ENCODE results near the gene CCDC88B. TPM values are rescaled to one million over a fixed set of nuclear protein-coding genes. Genes with fewer than 3 reads are reported as not detected.

CCDC88B gene, protein sequence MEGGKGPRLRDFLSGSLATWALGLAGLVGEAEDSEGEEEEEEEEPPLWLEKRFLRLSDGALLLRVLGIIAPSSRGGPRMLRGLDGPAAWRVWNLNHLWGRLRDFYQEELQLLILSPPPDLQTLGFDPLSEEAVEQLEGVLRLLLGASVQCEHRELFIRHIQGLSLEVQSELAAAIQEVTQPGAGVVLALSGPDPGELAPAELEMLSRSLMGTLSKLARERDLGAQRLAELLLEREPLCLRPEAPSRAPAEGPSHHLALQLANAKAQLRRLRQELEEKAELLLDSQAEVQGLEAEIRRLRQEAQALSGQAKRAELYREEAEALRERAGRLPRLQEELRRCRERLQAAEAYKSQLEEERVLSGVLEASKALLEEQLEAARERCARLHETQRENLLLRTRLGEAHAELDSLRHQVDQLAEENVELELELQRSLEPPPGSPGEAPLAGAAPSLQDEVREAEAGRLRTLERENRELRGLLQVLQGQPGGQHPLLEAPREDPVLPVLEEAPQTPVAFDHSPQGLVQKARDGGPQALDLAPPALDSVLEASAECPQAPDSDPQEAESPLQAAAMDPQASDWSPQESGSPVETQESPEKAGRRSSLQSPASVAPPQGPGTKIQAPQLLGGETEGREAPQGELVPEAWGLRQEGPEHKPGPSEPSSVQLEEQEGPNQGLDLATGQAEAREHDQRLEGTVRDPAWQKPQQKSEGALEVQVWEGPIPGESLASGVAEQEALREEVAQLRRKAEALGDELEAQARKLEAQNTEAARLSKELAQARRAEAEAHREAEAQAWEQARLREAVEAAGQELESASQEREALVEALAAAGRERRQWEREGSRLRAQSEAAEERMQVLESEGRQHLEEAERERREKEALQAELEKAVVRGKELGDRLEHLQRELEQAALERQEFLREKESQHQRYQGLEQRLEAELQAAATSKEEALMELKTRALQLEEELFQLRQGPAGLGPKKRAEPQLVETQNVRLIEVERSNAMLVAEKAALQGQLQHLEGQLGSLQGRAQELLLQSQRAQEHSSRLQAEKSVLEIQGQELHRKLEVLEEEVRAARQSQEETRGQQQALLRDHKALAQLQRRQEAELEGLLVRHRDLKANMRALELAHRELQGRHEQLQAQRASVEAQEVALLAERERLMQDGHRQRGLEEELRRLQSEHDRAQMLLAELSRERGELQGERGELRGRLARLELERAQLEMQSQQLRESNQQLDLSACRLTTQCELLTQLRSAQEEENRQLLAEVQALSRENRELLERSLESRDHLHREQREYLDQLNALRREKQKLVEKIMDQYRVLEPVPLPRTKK (N-terminal part only)
- total RNA-seq (2022; extraction: Qiagen RNA extraction; ENCODE audit: low read depth) = 9.8 to 13.4 TPM (median 12.1 TPM) in 5 replicates

GRCh38 chr11:64339754-64340408, at the start of gene CCDC88B:
Gene CCDC88B (plus strand): TSS chr11:64340204. CDS start chr11:64340267, 63 bp downstream.

DNA sequence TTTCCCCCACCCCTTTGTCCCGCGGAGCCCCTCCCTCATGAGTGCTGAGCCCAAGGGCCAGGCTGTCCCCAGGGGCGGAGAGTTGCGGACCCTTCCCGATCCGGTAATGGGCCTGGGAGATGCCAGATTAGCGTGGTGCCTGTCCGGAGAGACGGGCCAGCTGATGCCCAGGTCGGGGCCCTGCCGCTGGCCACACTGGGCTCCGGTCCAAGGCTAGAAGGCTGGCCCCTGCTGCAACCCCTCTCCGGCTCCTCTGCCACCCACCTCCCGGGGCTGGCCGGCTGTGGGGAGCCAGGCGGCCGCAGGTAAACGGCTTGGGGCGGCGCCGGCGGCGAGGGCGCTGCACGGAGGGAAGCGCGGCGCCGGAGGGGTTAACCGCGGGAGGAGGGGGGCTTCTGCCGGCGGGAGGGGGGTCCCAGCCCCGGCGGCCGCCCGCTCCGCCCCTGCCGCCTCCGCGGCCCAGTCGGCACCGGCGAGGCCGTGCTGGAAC, 48.7 kb upstream of the CCDC88B start, which contains the start of gene KCNK4:
TSS of gene KCNK4 (plus strand) at position 41 of the 490 bp plus-strand sequence. CDS start 1,717 bp downstream, outside the sequence.

DNA sequence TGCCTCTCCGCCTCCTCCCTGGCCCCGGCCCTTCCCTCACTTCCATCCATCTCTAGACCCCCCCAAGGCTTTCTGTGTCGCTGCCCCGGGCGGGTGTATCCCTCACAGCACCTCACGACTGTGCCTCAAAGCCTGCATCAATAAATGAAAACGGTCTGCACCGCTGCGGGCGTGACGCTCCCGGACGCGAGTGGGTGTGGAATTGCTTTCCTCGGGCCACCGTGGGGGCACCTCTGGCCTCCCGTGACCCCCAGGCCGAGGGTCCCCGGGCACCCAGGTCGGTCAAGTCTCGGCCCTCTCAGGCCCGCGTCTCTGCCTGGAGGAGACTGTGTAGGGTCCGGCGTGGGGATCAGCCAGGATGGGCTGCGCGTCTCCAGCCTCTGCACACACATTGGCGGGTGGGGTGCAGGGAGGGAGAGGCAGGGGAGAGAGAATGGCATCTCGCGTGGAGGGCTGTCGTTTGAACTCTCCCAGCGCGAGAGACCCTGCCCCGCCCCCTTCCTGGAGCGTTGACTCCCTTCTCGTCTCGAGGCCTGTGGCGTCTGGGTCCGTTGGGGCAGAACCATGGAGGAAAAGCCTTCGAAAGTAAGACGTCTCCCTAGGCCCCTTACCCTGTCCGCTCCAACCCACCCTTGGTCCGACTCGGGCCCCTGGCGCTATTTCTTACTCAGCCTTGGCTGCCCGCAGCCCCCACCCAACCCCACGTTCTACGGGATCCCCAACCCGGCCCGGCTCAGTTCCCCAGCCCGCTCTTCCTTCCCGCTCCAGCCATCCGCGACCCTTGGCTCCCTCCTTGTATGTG, 40.0 kb upstream of the CCDC88B start, which contains the start of gene CATSPERZ:
TSS of gene CATSPERZ (plus strand) at position 512 of the 802 bp plus-strand sequence. CDS start at position 565, 53 bp downstream.

DNA sequence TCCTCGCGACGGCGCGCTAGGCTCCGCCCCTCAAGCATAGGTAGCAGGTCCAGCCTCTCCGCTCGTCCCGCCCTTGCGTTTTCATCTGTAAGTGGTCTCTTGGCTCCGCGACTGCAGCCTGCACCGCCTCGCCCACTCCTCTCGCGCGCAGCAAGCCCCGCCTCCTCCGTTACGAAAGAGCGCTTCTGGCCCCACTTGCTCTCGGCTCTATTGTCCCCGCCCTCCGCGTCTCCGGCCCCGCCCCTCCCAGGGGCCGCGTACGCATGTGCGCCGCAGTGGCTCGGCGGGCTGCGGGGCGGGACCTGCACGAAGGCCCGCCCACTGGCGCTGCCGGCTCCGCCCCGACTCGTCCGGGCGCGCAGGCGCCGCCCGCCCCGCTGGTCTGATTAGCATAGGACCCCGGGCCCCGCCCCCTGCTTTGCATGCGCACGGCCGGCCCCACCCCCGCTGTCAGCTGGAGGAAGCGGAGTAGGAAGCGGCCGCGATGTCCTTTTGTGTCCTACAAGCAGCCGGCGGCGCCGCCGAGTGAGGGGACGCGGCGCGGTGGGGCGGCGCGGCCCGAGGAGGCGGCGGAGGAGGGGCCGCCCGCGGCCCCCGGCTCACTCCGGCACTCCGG, 34.8 kb upstream of the CCDC88B start, which contains the start of gene ESRRA:
TSS of gene ESRRA (plus strand) at position 450 of the 616 bp plus-strand sequence. CDS start 1,656 bp downstream, outside the sequence.

DNA sequence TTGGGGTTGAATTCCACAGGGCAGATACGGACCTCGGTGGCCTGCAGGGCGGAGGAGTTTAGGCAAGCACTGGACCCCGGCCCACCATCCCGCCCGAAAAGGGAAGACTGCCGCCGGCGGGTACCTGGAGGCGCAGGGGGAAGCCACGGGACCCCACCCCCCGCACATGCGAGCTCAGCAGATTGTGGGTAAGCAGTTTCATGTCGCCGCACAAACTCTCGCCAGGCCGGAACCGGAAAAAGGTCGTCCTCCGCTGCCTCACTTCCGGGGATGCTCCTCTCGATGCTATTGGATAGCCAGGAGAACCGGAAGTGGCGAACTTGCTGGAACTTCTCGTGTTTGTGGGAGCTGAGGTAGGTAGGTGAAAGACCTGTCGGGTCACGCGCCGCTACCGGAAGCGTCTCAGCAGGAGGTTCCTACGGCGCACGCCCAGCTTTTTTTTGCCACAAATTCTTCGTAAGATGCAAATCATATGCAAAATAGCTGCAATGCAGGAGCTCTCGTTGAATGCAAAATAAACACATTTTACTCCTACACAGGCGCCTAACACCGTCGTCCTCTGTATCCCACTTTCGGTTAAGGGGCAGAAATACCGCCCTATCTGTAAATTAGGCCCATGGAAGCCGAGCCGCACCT, 22.6 kb upstream of the CCDC88B start, which contains the start of gene TRMT112:
TSS of gene TRMT112 (minus strand) at position 235 of the 636 bp plus-strand sequence. CDS start at position 202, 33 bp downstream.

DNA sequence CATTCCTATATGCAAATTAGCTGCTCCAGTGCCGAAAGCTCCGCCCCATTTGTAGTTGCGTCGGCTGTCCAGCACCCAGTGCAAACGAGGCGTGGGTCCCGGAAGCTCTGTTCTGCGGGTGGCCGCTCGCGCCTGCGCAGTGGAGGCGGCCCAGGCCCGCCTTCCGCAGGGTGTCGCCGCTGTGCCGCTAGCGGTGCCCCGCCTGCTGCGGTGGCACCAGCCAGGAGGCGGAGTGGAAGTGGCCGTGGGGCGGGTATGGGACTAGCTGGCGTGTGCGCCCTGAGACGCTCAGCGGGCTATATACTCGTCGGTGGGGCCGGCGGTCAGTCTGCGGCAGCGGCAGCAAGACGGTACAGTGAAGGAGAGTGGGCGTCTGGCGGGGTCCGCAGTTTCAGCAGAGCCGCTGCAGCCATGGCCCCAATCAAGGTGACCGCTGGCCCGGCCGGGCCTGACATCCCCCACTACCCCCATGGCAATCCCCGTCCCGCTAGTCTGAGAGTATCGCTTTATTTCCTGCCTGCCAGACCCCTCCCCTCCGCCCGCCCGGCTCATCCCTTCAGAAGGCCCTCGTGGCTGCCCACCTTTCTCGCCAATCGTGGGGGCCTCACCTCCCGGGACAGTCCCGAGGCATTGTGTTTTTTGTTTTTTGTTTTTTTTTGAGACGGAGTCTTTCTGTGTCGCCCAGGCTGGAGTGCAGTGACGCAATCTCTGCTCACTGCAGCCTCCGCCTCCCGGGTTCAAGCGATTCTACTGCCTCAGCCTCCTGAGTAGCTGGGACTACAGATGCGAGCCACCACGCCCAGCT, 21.8 kb upstream of the CCDC88B start, which contains the start of gene PRDX5:
TSS of gene PRDX5 (plus strand) at position 161 of the 805 bp plus-strand sequence. CDS start at position 256, 95 bp downstream.

DNA sequence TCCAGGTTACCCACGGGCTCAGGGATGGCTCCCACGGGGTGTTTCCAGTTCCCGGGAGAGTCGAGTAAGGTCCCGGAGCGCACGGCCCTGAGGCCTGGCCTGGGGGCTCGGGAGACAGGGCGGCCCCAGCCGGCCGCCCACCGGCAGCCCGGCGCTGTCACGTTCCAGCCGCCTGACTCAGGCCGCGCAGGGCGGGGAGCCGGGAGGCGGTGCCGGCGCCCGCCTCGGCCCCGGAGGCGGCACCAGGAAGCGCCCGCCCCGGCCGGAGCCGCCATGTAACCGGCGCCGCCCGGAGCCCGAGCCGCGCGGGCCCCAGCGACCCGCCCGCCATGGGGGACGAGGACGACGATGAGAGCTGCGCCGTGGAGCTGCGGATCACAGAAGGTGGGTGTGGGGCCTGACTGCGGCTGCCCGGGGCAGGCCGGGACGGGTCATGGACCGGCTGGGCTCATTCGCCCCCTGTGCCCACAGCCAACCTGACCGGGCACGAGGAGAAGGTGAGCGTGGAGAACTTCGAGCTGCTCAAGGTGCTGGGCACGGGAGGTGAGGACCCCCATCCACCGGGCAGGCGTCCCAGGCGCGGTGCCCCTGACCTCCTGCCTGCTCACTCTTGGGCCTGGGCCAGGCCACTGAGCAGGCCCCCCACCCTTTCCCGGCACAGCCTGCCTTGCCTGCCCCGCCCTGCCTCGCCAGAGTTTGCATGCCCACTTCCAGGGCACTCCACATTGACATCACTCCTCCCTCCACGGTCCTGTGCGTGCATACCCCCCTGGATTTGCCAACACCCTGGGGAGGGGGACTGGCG, 19.1 kb downstream of the CCDC88B start, which contains the start of gene RPS6KA4:
TSS of gene RPS6KA4 (plus strand) at position 256 of the 805 bp plus-strand sequence. CDS start at position 330, 74 bp downstream.

Other genes with a start within 250 kb of the CCDC88B start
- 8.8 to 17.0 TPM (median 12.8 TPM) in 5 replicates for gene MACROD1, start 174.1 kb upstream of the CCDC88B start, total RNA-seq (2022; extraction: Qiagen RNA extraction; ENCODE audit: low read depth)
- 234 to 268 TPM (median 258 TPM) in 5 replicates for gene STIP1, start 154.0 kb upstream of the CCDC88B start, total RNA-seq (2022; extraction: Qiagen RNA extraction; ENCODE audit: low read depth)
- 1.0 to 3.1 TPM (median 1.7 TPM) in 5 replicates for gene FERMT3, start 133.5 kb upstream of the CCDC88B start, total RNA-seq (2022; extraction: Qiagen RNA extraction; ENCODE audit: low read depth)
- 16.8 to 27.5 TPM (median 24.3 TPM) in 5 replicates for gene TRPT1, start 114.0 kb upstream of the CCDC88B start, total RNA-seq (2022; extraction: Qiagen RNA extraction; ENCODE audit: low read depth)
- gene NUDT22, start 113.9 kb upstream of the CCDC88B start, total RNA-seq (2022; extraction: Qiagen RNA extraction; ENCODE audit: low read depth) = 29.7 to 43.8 TPM (median 32.1 TPM) in 5 replicates
- 15.4 to 22.6 TPM (median 19.5 TPM) in 5 replicates for gene DNAJC4, start 109.7 kb upstream of the CCDC88B start, total RNA-seq (2022; extraction: Qiagen RNA extraction; ENCODE audit: low read depth)
- gene VEGFB, start 105.6 kb upstream of the CCDC88B start, total RNA-seq (2022; extraction: Qiagen RNA extraction; ENCODE audit: low read depth) = 35.4 to 59.8 TPM (median 51.1 TPM) in 5 replicates
- 128 to 139 TPM (median 132 TPM) in 5 replicates for gene FKBP2, start 99.1 kb upstream of the CCDC88B start, total RNA-seq (2022; extraction: Qiagen RNA extraction; ENCODE audit: low read depth)
- 237 to 395 TPM (median 394 TPM) in 5 replicates for gene PPP1R14B, start 93.3 kb upstream of the CCDC88B start, total RNA-seq (2022; extraction: Qiagen RNA extraction; ENCODE audit: low read depth)
- 14.4 to 21.5 TPM (median 18.8 TPM) in 5 replicates for gene PLCB3, start 88.7 kb upstream of the CCDC88B start, total RNA-seq (2022; extraction: Qiagen RNA extraction; ENCODE audit: low read depth)
- 78.0 to 107 TPM (median 94.9 TPM) in 5 replicates for gene BAD, start 55.5 kb upstream of the CCDC88B start, total RNA-seq (2022; extraction: Qiagen RNA extraction; ENCODE audit: low read depth)
- 28.5 to 53.9 TPM (median 46.0 TPM) in 5 replicates for gene GPR137, start 54.4 kb upstream of the CCDC88B start, total RNA-seq (2022; extraction: Qiagen RNA extraction; ENCODE audit: low read depth)
- 0.21 TPM in 1 of 5 replicates, not detected in the others for gene KCNK4, start 48.9 kb upstream of the CCDC88B start, total RNA-seq (2022; extraction: Qiagen RNA extraction; ENCODE audit: low read depth)
- gene CATSPERZ, start 39.8 kb upstream of the CCDC88B start, total RNA-seq (2022; extraction: Qiagen RNA extraction; ENCODE audit: low read depth) = 2.4 to 2.8 TPM (median 2.7 TPM) in 5 replicates
- 40.8 to 70.7 TPM (median 67.3 TPM) in 5 replicates for gene ESRRA, start 34.7 kb upstream of the CCDC88B start, total RNA-seq (2022; extraction: Qiagen RNA extraction; ENCODE audit: low read depth)
- gene TRMT112, start 22.6 kb upstream of the CCDC88B start, total RNA-seq (2022; extraction: Qiagen RNA extraction; ENCODE audit: low read depth) = 402 to 483 TPM (median 442 TPM) in 5 replicates
- 376 to 487 TPM (median 476 TPM) in 5 replicates for gene PRDX5, start 22.1 kb upstream of the CCDC88B start, total RNA-seq (2022; extraction: Qiagen RNA extraction; ENCODE audit: low read depth)
- 53.6 to 72.2 TPM (median 60.9 TPM) in 5 replicates for gene RPS6KA4, start 19.0 kb downstream of the CCDC88B start, total RNA-seq (2022; extraction: Qiagen RNA extraction; ENCODE audit: low read depth)
- 0.05 to 0.32 TPM (median 0.13 TPM) in 3 of 5 replicates, not detected in the others for gene SLC22A11, start 215.7 kb downstream of the CCDC88B start, total RNA-seq (2022; extraction: Qiagen RNA extraction; ENCODE audit: low read depth)

Data from A549 treated with RU486 at 1 μM for 4 hours (cell line).